Measurements from ENCODE around the gene EHBP1L1. TPM values are rescaled to one million over a fixed set of nuclear protein-coding genes. Genes with fewer than 3 reads are reported as not detected.

The EHBP1L1 gene
- total RNA-seq, 2 donors from 2014 or later, result 20.5 to 85.3 TPM

- Histone ChIP-seq H3K27me3 (no peaks in the 10 kb centered on the region), H3K36me3 (peaks cover 14% of the 10 kb centered on the region), H3K4me3 (no peak overlapping the region), H3K27ac (no peak overlapping the region), H3K9me3 (no peaks in the 10 kb centered on the region), H3K4me1 (peaks cover 0 to 48% of the 10 kb centered on the region in 2 donors)
- no peak for TF ChIP-seq CTCF (IDR thresholded peaks at IDR 0.05)
- no peak for DNase-seq (ENCODE audit: low spot score)
These were observed 21.6 kb upstream of the EHBP1L1 start for GRCh38 chr11:65554057-65554818.

- no peak for TF ChIP-seq CTCF (IDR thresholded peaks at IDR 0.05)
- H3K9me3 ChIP-seq, result no peaks in the 10 kb centered on the region
- peak overlapping the region; percentile 98 for H3K27ac ChIP-seq
- peaks cover 14% of the 10 kb centered on the region for H3K36me3 ChIP-seq
- no peak overlapping the region for H3K4me3 ChIP-seq
- no peaks in the 10 kb centered on the region for H3K27me3 ChIP-seq
- H3K4me1 ChIP-seq, result peaks cover 0 to 55% of the 10 kb centered on the region in 2 donors
- no peak for DNase-seq (ENCODE audit: low spot score)
These were observed 20.9 kb upstream of the EHBP1L1 start for GRCh38 chr11:65554842-65555430.

DNA sequence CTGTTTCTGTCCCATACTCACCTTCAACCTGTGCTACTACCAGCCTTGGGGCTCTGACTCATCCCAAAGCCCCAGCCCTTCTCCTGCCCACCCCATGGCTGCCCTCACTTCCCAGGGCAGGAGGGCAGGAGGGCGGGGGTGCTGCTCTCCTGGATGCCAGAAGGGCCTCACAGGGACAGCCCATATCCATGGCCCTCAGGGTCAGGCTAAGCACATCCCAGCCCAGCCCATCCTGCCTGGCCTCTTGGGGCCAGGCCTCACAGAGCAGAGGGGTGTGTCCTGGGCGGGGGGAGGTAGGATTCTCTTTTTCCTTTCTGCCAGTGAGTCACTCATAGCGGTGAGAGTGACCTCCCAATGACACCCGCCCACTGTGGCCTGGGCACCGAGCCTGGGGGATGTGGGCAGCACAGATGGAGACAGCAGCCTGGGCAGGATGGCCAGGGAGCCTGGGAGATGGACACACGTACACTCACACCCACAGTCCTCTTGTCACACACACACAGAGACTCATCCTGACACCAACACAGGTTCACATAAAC is 20.1 kb upstream of the EHBP1L1 start:
- TF ChIP-seq CTCF (IDR thresholded peaks at IDR 0.05), result no peak
- no peak overlapping the region for H3K4me3 ChIP-seq
- H3K9me3 ChIP-seq, result no peaks in the 10 kb centered on the region
- DNase-seq (ENCODE audit: low spot score), result no peak
- H3K27ac ChIP-seq, result peak overlapping the region; percentile 98
- no peaks in the 10 kb centered on the region for H3K27me3 ChIP-seq
- peaks cover 0 to 64% of the 10 kb centered on the region in 2 donors for H3K4me1 ChIP-seq
- H3K36me3 ChIP-seq, result peaks cover 14% of the 10 kb centered on the region

- Histone ChIP-seq H3K4me1 (peaks cover 0 to 69% of the 10 kb centered on the region in 2 donors), H3K36me3 (peaks cover 9% of the 10 kb centered on the region), H3K9me3 (no peaks in the 10 kb centered on the region), H3K27me3 (no peaks in the 10 kb centered on the region), H3K4me3 (peak overlapping the region; percentile 57 to 70), H3K27ac (peak overlapping the region; percentile 98)
- no peak for DNase-seq (ENCODE audit: low spot score)
- TF ChIP-seq CTCF (IDR thresholded peaks at IDR 0.05), result no peak
These were observed 19.2 kb upstream of the EHBP1L1 start for GRCh38 chr11:65556470-65557279.

DNA sequence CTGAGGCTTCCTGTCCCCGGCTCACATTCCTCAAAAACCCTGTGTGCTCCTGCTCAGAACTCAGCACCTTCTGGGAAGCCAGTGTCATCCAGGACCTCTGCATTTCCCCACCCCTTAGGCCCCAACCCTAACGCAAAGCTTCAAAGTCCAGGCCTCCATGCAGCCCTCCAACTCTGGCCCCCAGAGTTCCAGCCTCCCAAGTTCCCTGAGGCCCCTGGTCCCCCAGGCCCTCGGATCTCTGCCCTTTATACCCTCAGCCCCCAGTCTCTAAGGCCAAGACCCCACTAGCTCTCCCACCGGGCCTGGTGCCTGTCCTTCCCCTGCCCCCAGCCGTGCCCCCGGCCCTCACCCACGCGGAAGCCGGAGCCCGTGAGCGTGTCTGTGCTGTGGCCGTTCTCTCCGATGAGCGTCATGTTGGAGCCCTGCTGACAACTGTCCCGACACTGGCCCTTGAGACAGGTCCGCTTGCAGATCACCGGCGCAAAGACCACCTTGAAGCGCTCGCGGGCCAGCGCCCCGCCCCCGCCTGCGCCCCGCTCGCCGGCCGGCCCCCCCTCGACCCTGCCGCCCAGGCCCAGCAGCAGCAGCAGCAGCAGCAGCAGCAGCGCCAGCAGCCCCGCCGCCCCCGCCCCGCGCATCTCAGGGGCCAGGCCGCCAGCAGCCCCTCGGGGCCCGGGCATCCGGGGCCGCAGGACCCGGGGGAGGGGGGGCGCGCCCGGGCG is 18.4 kb upstream of the EHBP1L1 start:
- no peaks in the 10 kb centered on the region for H3K9me3 ChIP-seq
- peaks cover 0 to 69% of the 10 kb centered on the region in 2 donors for H3K4me1 ChIP-seq
- peaks cover 8% of the 10 kb centered on the region for H3K36me3 ChIP-seq
- no peaks in the 10 kb centered on the region for H3K27me3 ChIP-seq
- TF ChIP-seq CTCF (IDR thresholded peaks at IDR 0.05), result no peak
- H3K27ac ChIP-seq, result peak overlapping the region; percentile 98
- no peak for DNase-seq (ENCODE audit: low spot score)
- peak overlapping the region; percentile 57 to 70 for H3K4me3 ChIP-seq

Measured in right atrium auricular region (tissue), 2 donors.